DOHH2 (cell line): ENCODE results near the gene TDRKH.

Experiments used
- CTCF ChIP-seq: fragments of 200-600 bp; sonication (generic); IDR thresholded peaks from one replicate; pipeline ENCODE4 v1.5.1; 2014; ENCODE audit warnings: antibody characterized with exemption, mild to moderate bottlenecking, low read depth, low read length; ENCODE audit not compliant: poor library complexity, severe bottlenecking
- EZH2phosphoT487 ChIP-seq: fragments of 200-600 bp; sonication (generic); IDR thresholded peaks from 2 replicates; pipeline ENCODE4 v1.6.1; 2017; ENCODE audit warnings: borderline replicate concordance, mild to moderate bottlenecking, antibody characterized with exemption, low read length, moderate library complexity, mixed read lengths

GRCh38 chr1:151798571-151798970 lies 8.3 kb upstream of the TDRKH start:
- TF ChIP-seq EZH2phosphoT487 = no peak
- TF ChIP-seq CTCF = no peak
